Hepatocyte (in vitro differentiated cells): ENCODE results near the gene HFE. TPM values are rescaled to one million over a fixed set of nuclear protein-coding genes. Genes with fewer than 3 reads are reported as not detected.

Experiments
- DNase-seq: peaks from one replicate; pipeline ENCODE4 v3.0.0-alpha.2; 2016; ENCODE audit warnings: low spot score
- H2AFZ ChIP-seq: fragments of 200-600 bp; sonication (generic); 2 replicates; pipeline ENCODE4 v1.6.0; 2016; ENCODE audit warnings: antibody characterized with exemption, mild to moderate bottlenecking
- H3K27ac ChIP-seq: fragments of 200-600 bp; sonication (generic); 2 replicates; pipeline ENCODE4 v1.5.1; 2016; ENCODE audit warnings: mild to moderate bottlenecking
- H3K27me3 ChIP-seq: fragments of 200-600 bp; sonication (generic); 2 replicates; pipeline ENCODE4 v1.6.1; 2016
- H3K36me3 ChIP-seq: fragments of 200-600 bp; sonication (generic); replicated peaks from 2 replicates; pipeline ENCODE4 v1.5.1; 2016; ENCODE audit warnings: low read depth; ENCODE audit not compliant: insufficient read depth
- H3K4me1 ChIP-seq: fragments of 200-600 bp; sonication (generic); 2 replicates; pipeline ENCODE4 v1.5.1; 2016; ENCODE audit warnings: mild to moderate bottlenecking, moderate library complexity; ENCODE audit not compliant: insufficient read depth
- H3K4me2 ChIP-seq: fragments of 200-600 bp; sonication (generic); 2 replicates; pipeline ENCODE4 v1.6.0; 2016
- H3K4me3 ChIP-seq: fragments of 200-600 bp; sonication (generic); 2 replicates; pipeline ENCODE4 v1.5.1; 2016; ENCODE audit warnings: mild to moderate bottlenecking
- H3K79me2 ChIP-seq: fragments of 200-600 bp; sonication (generic); 2 replicates; pipeline ENCODE4 v1.6.0; 2017; ENCODE audit warnings: mild to moderate bottlenecking
- H3K9me2 ChIP-seq: fragments of 200-600 bp; sonication (generic); replicated peaks from 2 replicates; pipeline ENCODE4 v1.6.0; 2017; ENCODE audit warnings: mild to moderate bottlenecking; ENCODE audit not compliant: insufficient read depth
- H3K9me3 ChIP-seq: fragments of 200-600 bp; sonication (generic); 2 replicates; pipeline ENCODE4 v1.5.1; 2016; ENCODE audit warnings: low read depth, mild to moderate bottlenecking
- H4K20me1 ChIP-seq: fragments of 200-600 bp; sonication (generic); 2 replicates; pipeline ENCODE4 v1.6.0; 2016; ENCODE audit warnings: mild to moderate bottlenecking; ENCODE audit not compliant: insufficient read depth, poor library complexity, severe bottlenecking
- CTCF ChIP-seq: fragments of 200-600 bp; sonication (generic); IDR thresholded peaks from 2 replicates; pipeline ENCODE4 v1.5.1; 2016; ENCODE audit warnings: antibody characterized with exemption, mild to moderate bottlenecking; ENCODE audit not compliant: poor library complexity
- EZH2 ChIP-seq: fragments of 200-600 bp; sonication (generic); IDR thresholded peaks from 2 replicates; pipeline ENCODE4 v1.6.1; 2016; ENCODE audit warnings: antibody characterized with exemption, mild to moderate bottlenecking, borderline replicate concordance
- EZH2phosphoT487 ChIP-seq: fragments of 200-600 bp; sonication (generic); IDR thresholded peaks from one replicate; pipeline ENCODE4 v1.6.1; 2018; ENCODE audit warnings: antibody characterized with exemption, mild to moderate bottlenecking, low read depth, moderate library complexity; ENCODE audit not compliant: unreplicated experiment, severe bottlenecking
- WGBS: methylation state at CpG from one replicate; pipeline ENCODE4 v1.1.6; 2016; ENCODE audit warnings: low lambda C conversion rate; ENCODE audit errors: missing lambda C conversion rate; 5-methylcytosine and 5-hydroxymethylcytosine counted together
- polyA plus RNA-seq: library from polyadenylated mRNA; unstranded; fragments of >200 nt; fragmentation: Nextera tagmentation; extraction: Ambion mirVana; gene quantifications from 2 replicates; pipeline ENCODE4 v1.2.1, GENCODE V29; 2016
- total RNA-seq: library from RNA; depleted of rRNA; stranded (reverse); fragments of >200 nt; gene quantifications from 2 replicates; pipeline ENCODE4 v1.2.3, GENCODE V29; 2014

The HFE gene
- total and polyA plus RNA-seq, 2 experiments from 2014 or later, result 3.6 to 7.4 TPM

GRCh38 chr6:26107935-26108334 lies 20.7 kb downstream of the HFE start:
- Histone ChIP-seq H3K4me3 (no peak overlapping the region), H4K20me1 (no peaks in the 10 kb centered on the region), H3K4me2 (no peak overlapping the region), H3K36me3 (no peaks in the 10 kb centered on the region), H3K27ac (no peak overlapping the region), H3K79me2 (no peaks in the 10 kb centered on the region), H3K4me1 (peaks cover under 1% of the 10 kb centered on the region), H3K27me3 (no peaks in the 10 kb centered on the region), H2AFZ (no peak overlapping the region), H3K9me2 (no peaks in the 10 kb centered on the region), H3K9me3 (no peaks in the 10 kb centered on the region)
- TF ChIP-seq CTCF, result no peak
- no peak for TF ChIP-seq EZH2
- no peak for TF ChIP-seq EZH2phosphoT487
- no peak for DNase-seq
- 97% methylated on average over 18 of the region's 18 CpGs for WGBS

GRCh38 chr6:26109772-26110171 lies 22.5 kb downstream of the HFE start:
- Histone ChIP-seq H3K9me3 (no peaks in the 10 kb centered on the region), H3K4me1 (no peaks in the 10 kb centered on the region), H3K9me2 (no peaks in the 10 kb centered on the region), H3K79me2 (no peaks in the 10 kb centered on the region), H4K20me1 (no peaks in the 10 kb centered on the region), H3K36me3 (no peaks in the 10 kb centered on the region), H2AFZ (no peak overlapping the region), H3K27me3 (no peaks in the 10 kb centered on the region), H3K4me2 (no peak overlapping the region), H3K4me3 (no peak overlapping the region), H3K27ac (no peak overlapping the region)
- DNase-seq, result no peak
- TF ChIP-seq EZH2, result no peak
- TF ChIP-seq EZH2phosphoT487, result no peak
- no peak for TF ChIP-seq CTCF
- WGBS, result 91% methylated on average over 6 of the region's 6 CpGs

GRCh38 chr6:26113570-26113969 lies 26.3 kb downstream of the HFE start:
- no peaks in the 10 kb centered on the region for H3K4me1 ChIP-seq
- TF ChIP-seq CTCF (no peak), EZH2phosphoT487 (no peak), EZH2 (no peak)
- DNase-seq, result no peak
- H3K36me3 ChIP-seq, result no peaks in the 10 kb centered on the region
- no peak overlapping the region for H3K4me2 ChIP-seq
- H3K79me2 ChIP-seq, result no peaks in the 10 kb centered on the region
- no peak overlapping the region for H3K27ac ChIP-seq
- H3K9me3 ChIP-seq, result no peaks in the 10 kb centered on the region
- H4K20me1 ChIP-seq, result no peaks in the 10 kb centered on the region
- no peak overlapping the region for H2AFZ ChIP-seq
- H3K9me2 ChIP-seq, result no peaks in the 10 kb centered on the region
- no peak overlapping the region for H3K4me3 ChIP-seq
- no peaks in the 10 kb centered on the region for H3K27me3 ChIP-seq

GRCh38 chr6:26115226-26115625 lies 28.0 kb downstream of the HFE start:
- Histone ChIP-seq H3K9me2 (no peaks in the 10 kb centered on the region), H4K20me1 (no peaks in the 10 kb centered on the region), H3K9me3 (no peaks in the 10 kb centered on the region), H3K27me3 (no peaks in the 10 kb centered on the region), H3K79me2 (peaks cover 4% of the 10 kb centered on the region), H3K4me2 (no peak overlapping the region), H3K4me1 (no peaks in the 10 kb centered on the region), H3K36me3 (no peaks in the 10 kb centered on the region), H3K4me3 (no peak overlapping the region), H3K27ac (no peak overlapping the region), H2AFZ (no peak overlapping the region)
- DNase-seq, result no peak
- WGBS, result 91% methylated on average over 5 of the region's 5 CpGs
- TF ChIP-seq EZH2 (no peak), EZH2phosphoT487 (no peak), CTCF (no peak)
